ENCODE measurements around the gene MEI1.

Gene MEI1

GRCh38 chr22:41745968-41746367 lies 46.7 kb downstream of the MEI1 start:
- no peak overlapping the region for H3K4me3 ChIP-seq (ENCODE audit: low read length)
- peak; percentile 6 for DNase-seq (ENCODE audit: low read depth)
- TF ChIP-seq CTCF (conservative IDR thresholded peaks at IDR 0.05; ENCODE audit: low read length) = no peak

GRCh38 chr22:41746567-41747400 lies 47.5 kb downstream of the MEI1 start:
- peak; percentile 84 for DNase-seq (ENCODE audit: low read depth)
- H3K4me3 ChIP-seq (ENCODE audit: low read length) = no peak overlapping the region
- TF ChIP-seq CTCF (conservative IDR thresholded peaks at IDR 0.05; ENCODE audit: low read length) = peak; percentile 90

GRCh38 chr22:41752011-41752970 lies 53.0 kb downstream of the MEI1 start:
- H3K4me3 ChIP-seq (ENCODE audit: low read length) = no peak overlapping the region
- TF ChIP-seq CTCF (conservative IDR thresholded peaks at IDR 0.05; ENCODE audit: low read length) = no peak
- DNase-seq (ENCODE audit: low read depth) = peak; percentile 8

- H3K4me3 ChIP-seq (ENCODE audit: low read length) = no peak overlapping the region
- DNase-seq (ENCODE audit: low read depth) = no peak
- no peak for TF ChIP-seq CTCF (conservative IDR thresholded peaks at IDR 0.05; ENCODE audit: low read length)
Measured at GRCh38 chr22:41753984-41754383, 54.7 kb downstream of the MEI1 start.

GRCh38 chr22:41757502-41757901 lies 58.2 kb downstream of the MEI1 start:
- H3K4me3 ChIP-seq (ENCODE audit: low read length) = no peak overlapping the region
- DNase-seq (ENCODE audit: low read depth) = no peak
- TF ChIP-seq CTCF (conservative IDR thresholded peaks at IDR 0.05; ENCODE audit: low read length) = no peak

- TF ChIP-seq CTCF (conservative IDR thresholded peaks at IDR 0.05; ENCODE audit: low read length) = no peak
- DNase-seq (ENCODE audit: low read depth) = no peak
- H3K4me3 ChIP-seq (ENCODE audit: low read length) = no peak overlapping the region
Measured at GRCh38 chr22:41758231-41758630, 58.9 kb downstream of the MEI1 start.
